IMR-90 (cell line): ENCODE measurements around the gene ATRNL1. TPM values are rescaled to one million over a fixed set of nuclear protein-coding genes. Genes with fewer than 3 reads are reported as not detected.

Experiments used
- ATAC-seq: fragments of 200-7000 bp; cut with Tn5 transposase; 2 replicates; pipeline ENCODE4 v1.9.1; 2020; ENCODE audit warnings: low read depth, mild to moderate bottlenecking, moderate library complexity
- BruUV-seq: library from RNA; stranded (reverse); fragments of 400-500 nt; replicated peaks from 2 replicates; lab custom pipeline; 2021; lab: Mats Ljungman, UMichigan
- CTCF ChIA-PET: fragments of 300-600 bp; formaldehyde crosslinking; extraction: SDS; loops from one replicate; lab custom pipeline; 2021; ENCODE audit warnings: antibody characterized with exemption; lab: Yijun Ruan, JAX
- POLR2A ChIA-PET: fragments of 300-600 bp; sonication (Branson Sonifier 250); formaldehyde crosslinking; loops from one replicate; lab custom pipeline; 2022; ENCODE audit warnings: antibody characterized with exemption; ENCODE audit not compliant: unreplicated experiment; lab: Charles Lee
- DNase-seq: peaks from one replicate; pipeline ENCODE4 v3.0.0; 2013
- H2AFZ ChIP-seq: replicated peaks from 2 replicates; pipeline ENCODE3; 2013; ENCODE audit warnings: low read length, mild to moderate bottlenecking; ENCODE audit not compliant: poor library complexity
- H2AK5ac ChIP-seq: 2 replicates; pipeline ENCODE4 v1.6.1; 2013; ENCODE audit warnings: low read depth, low read length, inconsistent platforms
- H2AK9ac ChIP-seq: replicated peaks from 2 replicates; pipeline ENCODE3; 2013; ENCODE audit warnings: mild to moderate bottlenecking, low read depth, low read length, moderate library complexity; ENCODE audit not compliant: poor library complexity
- H2BK120ac ChIP-seq: 2 replicates; pipeline ENCODE4 v1.6.1; 2013; ENCODE audit warnings: low read depth, low read length, inconsistent platforms
- H2BK15ac ChIP-seq: 3 replicates; pipeline ENCODE4 v1.6.1; 2013; ENCODE audit warnings: low read depth, low read length, inconsistent platforms
- H2BK20ac ChIP-seq: 2 replicates; pipeline ENCODE4 v1.6.1; 2013; ENCODE audit warnings: low read depth, mild to moderate bottlenecking, inconsistent platforms, low read length, moderate library complexity
- H2BK5ac ChIP-seq: 2 replicates; pipeline ENCODE4 v1.6.1; 2013; ENCODE audit warnings: mild to moderate bottlenecking, low read depth, low read length, inconsistent platforms; ENCODE audit not compliant: poor library complexity, severe bottlenecking
- H3K14ac ChIP-seq: replicated peaks from 2 replicates; pipeline ENCODE4 v1.6.1; 2013; ENCODE audit warnings: low read depth, low read length, inconsistent platforms
- H3K18ac ChIP-seq: 2 replicates; pipeline ENCODE4 v1.6.1; 2013; ENCODE audit warnings: low read depth, low read length, control low read depth
- H3K23ac ChIP-seq: 2 replicates; pipeline ENCODE4 v1.6.1; 2013; ENCODE audit warnings: low read depth, low read length, inconsistent platforms
- H3K27ac ChIP-seq: 2 replicates; pipeline ENCODE4 v1.5.1; 2013; ENCODE audit warnings: mild to moderate bottlenecking, control low read depth, low read length; ENCODE audit not compliant: insufficient read depth
- H3K27me3 ChIP-seq: 2 replicates; pipeline ENCODE4 v1.6.1; 2013; ENCODE audit warnings: low read length; ENCODE audit not compliant: control insufficient read depth, insufficient read depth
- H3K36me3 ChIP-seq: 2 replicates; pipeline ENCODE4 v1.6.1; 2013; ENCODE audit warnings: low read length, mixed read lengths; ENCODE audit not compliant: control insufficient read depth, insufficient read depth
- H3K4ac ChIP-seq: 2 replicates; pipeline ENCODE4 v1.6.1; 2013; ENCODE audit warnings: low read depth, low read length, inconsistent platforms
- H3K4me1 ChIP-seq: 2 replicates; pipeline ENCODE4 v1.6.1; 2013; ENCODE audit warnings: low read length, mixed read lengths; ENCODE audit not compliant: control insufficient read depth, insufficient read depth
- H3K4me2 ChIP-seq: 2 replicates; pipeline ENCODE4 v1.6.1; 2013; ENCODE audit warnings: low read depth, mild to moderate bottlenecking, control low read depth, low read length, moderate library complexity
- H3K4me3 ChIP-seq: 2 replicates; pipeline ENCODE4 v1.5.1; 2013; ENCODE audit warnings: low read depth, mild to moderate bottlenecking, control low read depth, low read length, moderate library complexity; ENCODE audit not compliant: insufficient read depth
- H3K56ac ChIP-seq: 2 replicates; pipeline ENCODE4 v1.6.1; 2013; ENCODE audit warnings: low read length, inconsistent platforms; ENCODE audit not compliant: insufficient read depth; ENCODE audit errors: extremely low read depth
- H3K79me1 ChIP-seq, 2 experiments: 2 replicates each; pipeline ENCODE4 v1.6.1; 2013; ENCODE audit warnings: low read length in 2 of 2, inconsistent platforms in 1 of 2, low read depth in 1 of 2
- H3K9ac ChIP-seq: 2 replicates; pipeline ENCODE4 v1.6.1; 2013; ENCODE audit warnings: low read depth, low read length, control low read depth
- H3K9me1 ChIP-seq: 2 replicates; pipeline ENCODE4 v1.6.1; 2013; ENCODE audit warnings: low read length, inconsistent platforms; ENCODE audit not compliant: insufficient read depth
- H3K9me3 ChIP-seq: 2 replicates; pipeline ENCODE4 v1.6.1; 2013; ENCODE audit warnings: low read length; ENCODE audit not compliant: control insufficient read depth, insufficient read depth
- H4K20me1 ChIP-seq: 2 replicates; pipeline ENCODE4 v1.6.1; 2013; ENCODE audit warnings: low read length, inconsistent platforms; ENCODE audit not compliant: insufficient read depth
- H4K5ac ChIP-seq: 2 replicates; pipeline ENCODE4 v1.6.1; 2013; ENCODE audit warnings: mild to moderate bottlenecking, low read depth, low read length, control low read depth
- H4K8ac ChIP-seq, 2 experiments: 2 replicates each; pipeline ENCODE4 v1.6.1; 2013; ENCODE audit warnings: low read depth in 2 of 2, low read length in 2 of 2, control low read depth in 1 of 2, inconsistent platforms in 1 of 2
- H4K91ac ChIP-seq: 2 replicates; pipeline ENCODE4 v1.6.1; 2013; ENCODE audit warnings: low read depth, low read length, inconsistent platforms; ENCODE audit not compliant: insufficient read depth
- BHLHE40 ChIP-seq: fragments of 150-350 bp; IDR thresholded peaks from 2 replicates; pipeline ENCODE4 v1.6.1; 2016; ENCODE audit warnings: mild to moderate bottlenecking, low read depth, low read length
- CEBPB ChIP-seq: IDR thresholded peaks from 2 replicates; pipeline ENCODE4 v1.6.1; 2012; ENCODE audit warnings: low read depth, low read length, improper control_type of control experiment
- CHD1 ChIP-seq: IDR thresholded peaks from 2 replicates; pipeline ENCODE4 v1.6.1; 2012; ENCODE audit warnings: low read depth, low read length, improper control_type of control experiment
- FOS ChIP-seq: fragments of 150-350 bp; IDR thresholded peaks from 2 replicates; pipeline ENCODE4 v1.6.1; 2016; ENCODE audit warnings: low read depth, low read length
- MAFK ChIP-seq: IDR thresholded peaks from 2 replicates; pipeline ENCODE4 v1.6.1; 2012; ENCODE audit warnings: low read depth, low read length, improper control_type of control experiment
- MAZ ChIP-seq: IDR thresholded peaks from 2 replicates; pipeline ENCODE4 v1.6.1; 2012; ENCODE audit warnings: low read depth, mild to moderate bottlenecking, low read length, improper control_type of control experiment, moderate library complexity, borderline replicate concordance
- MXI1 ChIP-seq: IDR thresholded peaks from 2 replicates; pipeline ENCODE4 v1.6.1; 2012; ENCODE audit warnings: low read depth, mild to moderate bottlenecking, low read length, moderate library complexity, borderline replicate concordance
- NFE2L2 ChIP-seq: fragments of 150-350 bp; IDR thresholded peaks from 2 replicates; pipeline ENCODE4 v1.6.1; 2016; ENCODE audit warnings: low read depth, mild to moderate bottlenecking, low read length
- POLR2A ChIP-seq: IDR thresholded peaks from 2 replicates; pipeline ENCODE4 v1.6.1; 2012; ENCODE audit warnings: mild to moderate bottlenecking, low read depth, low read length
- RAD21 ChIP-seq: IDR thresholded peaks from 2 replicates; pipeline ENCODE4 v1.6.1; 2012; ENCODE audit warnings: low read length, improper control_type of control experiment
- RCOR1 ChIP-seq: IDR thresholded peaks from 2 replicates; pipeline ENCODE4 v1.6.1; 2012; ENCODE audit warnings: mild to moderate bottlenecking, low read length, improper control_type of control experiment; ENCODE audit not compliant: insufficient replicate concordance
- RFX5 ChIP-seq: IDR thresholded peaks from 2 replicates; pipeline ENCODE4 v1.8.0; 2012; ENCODE audit warnings: low read depth, mild to moderate bottlenecking, low read length, moderate library complexity
- SMC3 ChIP-seq: fragments of 150-350 bp; IDR thresholded peaks from 2 replicates; pipeline ENCODE4 v1.6.1; 2016; ENCODE audit warnings: low read depth, mild to moderate bottlenecking, antibody characterized with exemption, low read length, moderate library complexity
- WGBS, 2 experiments: methylation state at CpG; one replicate each; pipeline versions ENCODE4 v1.1.5 to v1.1.7; 2013; ENCODE audit warnings: missing lambda C conversion rate in 2 of 2; ENCODE audit not compliant: insufficient read length in 1 of 2; ENCODE audit errors: extremely low coverage in 2 of 2; 5-methylcytosine and 5-hydroxymethylcytosine counted together
- dilution Hi-C: fragments of 300-500 bp; cut with HindIII; formaldehyde crosslinking; loops from one replicate; pipeline ENCODE4 v1.14.3; 2018; ENCODE audit warnings: low sequenced_read_pairs; ENCODE audit not compliant: unreplicated experiment
- in situ Hi-C: fragments of 300-500 bp; cut with MboI; formaldehyde crosslinking; loops from 3 replicates; pipeline ENCODE4 v1.14.3; 2019; ENCODE audit warnings: low sequenced_read_pairs, inconsistent platforms, mixed read lengths
- intact Hi-C: fragments of 100-400 bp; cut with micrococcal nuclease; formaldehyde crosslinking; loops from 2 replicates; pipeline ENCODE4 v1.10.0; 2022
- polyA plus RNA-seq, 3 experiments: library from polyadenylated mRNA; depleted of rRNA; stranded (reverse); fragments of >200 nt; gene quantifications; 2 replicates each; pipeline ENCODE4 v1.2.3, GENCODE V29; 2012; ENCODE audit warnings: low replicate concordance in 1 of 3
- total RNA-seq: library from RNA; depleted of rRNA; stranded (reverse); fragments of >200 nt; gene quantifications from 2 replicates; pipeline ENCODE4 v1.2.3, GENCODE V29; 2012
- TF ChIP-seq, protein P1 (sequence below): conservative IDR thresholded peaks from 2 replicates; pipeline ENCODE4 v1.5.1; 2012; ENCODE audit warnings: mild to moderate bottlenecking, low read depth, low read length, improper control_type of control experiment
- TF ChIP-seq, protein P2 (sequence below): fragments of 150-350 bp; IDR thresholded peaks from 2 replicates; pipeline ENCODE4 v1.6.1; 2016; ENCODE audit warnings: low read depth, mild to moderate bottlenecking, low read length, moderate library complexity, borderline replicate concordance
- TF ChIP-seq, protein P3 (sequence below): fragments of 150-350 bp; IDR thresholded peaks from 2 replicates; pipeline ENCODE4 v1.6.1; 2017; ENCODE audit warnings: mild to moderate bottlenecking, antibody characterized with exemption, low read length, low read depth

ATRNL1 gene
- total and polyA plus RNA-seq, 2 of the 4 experiments (the other 2 are of a cell fraction) = 0.18 to 0.19 TPM

DNA sequence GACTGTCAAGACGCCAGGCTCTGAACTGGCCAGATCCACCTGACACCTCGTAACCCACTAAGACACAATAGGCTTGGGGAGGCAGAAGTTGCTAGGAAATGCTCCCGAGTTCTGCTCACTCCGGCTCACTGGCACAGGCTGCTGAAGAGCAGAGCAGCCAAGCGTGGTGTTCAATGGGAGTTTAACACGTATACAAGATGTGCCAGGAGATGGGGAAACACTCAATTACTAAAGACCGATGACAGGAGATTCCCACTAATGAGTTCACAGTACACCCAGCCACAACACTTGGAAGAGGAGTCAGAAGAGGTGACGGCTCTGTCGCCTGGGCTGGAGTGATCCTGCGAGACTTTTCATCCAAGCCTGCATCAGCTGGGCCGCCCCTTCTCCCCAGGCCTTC lies 876.4 kb downstream of the ATRNL1 start:
- ChIA-PET POLR2A (no interaction called here), CTCF (no interaction called here)
- Histone ChIP-seq H3K4me1 (no peaks in the 10 kb centered on the region), H3K18ac (no peak overlapping the region), H2BK20ac (no peak overlapping the region), H2AK9ac (no peak overlapping the region), H4K20me1 (no peaks in the 10 kb centered on the region), H3K79me1 (no peaks in the 10 kb centered on the region), H2BK120ac (no peak overlapping the region), H2AK5ac (no peak overlapping the region), H4K8ac (no peak overlapping the region), H3K27ac (no peak overlapping the region), H3K4ac (no peak overlapping the region), H2AFZ (peak overlapping the region; percentile 33), H3K4me3 (no peak overlapping the region), H3K27me3 (peaks cover 4% of the 10 kb centered on the region; the same call in 1 of the 2 replicates), H4K5ac (no peak overlapping the region), H2BK15ac (no peak overlapping the region), H3K36me3 (no peaks in the 10 kb centered on the region), H4K91ac (no peak overlapping the region), H3K23ac (no peak overlapping the region), H3K9me3 (no peaks in the 10 kb centered on the region), H3K9ac (no peak overlapping the region), H3K4me2 (no peak overlapping the region), H2BK5ac (no peak overlapping the region), H3K9me1 (no peaks in the 10 kb centered on the region), H3K14ac (no peak overlapping the region), H3K56ac (no peak overlapping the region)
- TF ChIP-seq POLR2A = no peak
- no peak for TF ChIP-seq BHLHE40
- TF ChIP-seq, protein P1, sequence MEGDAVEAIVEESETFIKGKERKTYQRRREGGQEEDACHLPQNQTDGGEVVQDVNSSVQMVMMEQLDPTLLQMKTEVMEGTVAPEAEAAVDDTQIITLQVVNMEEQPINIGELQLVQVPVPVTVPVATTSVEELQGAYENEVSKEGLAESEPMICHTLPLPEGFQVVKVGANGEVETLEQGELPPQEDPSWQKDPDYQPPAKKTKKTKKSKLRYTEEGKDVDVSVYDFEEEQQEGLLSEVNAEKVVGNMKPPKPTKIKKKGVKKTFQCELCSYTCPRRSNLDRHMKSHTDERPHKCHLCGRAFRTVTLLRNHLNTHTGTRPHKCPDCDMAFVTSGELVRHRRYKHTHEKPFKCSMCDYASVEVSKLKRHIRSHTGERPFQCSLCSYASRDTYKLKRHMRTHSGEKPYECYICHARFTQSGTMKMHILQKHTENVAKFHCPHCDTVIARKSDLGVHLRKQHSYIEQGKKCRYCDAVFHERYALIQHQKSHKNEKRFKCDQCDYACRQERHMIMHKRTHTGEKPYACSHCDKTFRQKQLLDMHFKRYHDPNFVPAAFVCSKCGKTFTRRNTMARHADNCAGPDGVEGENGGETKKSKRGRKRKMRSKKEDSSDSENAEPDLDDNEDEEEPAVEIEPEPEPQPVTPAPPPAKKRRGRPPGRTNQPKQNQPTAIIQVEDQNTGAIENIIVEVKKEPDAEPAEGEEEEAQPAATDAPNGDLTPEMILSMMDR = no peak
- TF ChIP-seq FOS = no peak
- TF ChIP-seq MAFK = no peak
- no peak for TF ChIP-seq MXI1
- TF ChIP-seq SMC3 = no peak
- TF ChIP-seq CHD1 = no peak
- no peak for TF ChIP-seq CEBPB
- no peak for TF ChIP-seq RAD21
- TF ChIP-seq RCOR1 = no peak
- TF ChIP-seq, protein P2, sequence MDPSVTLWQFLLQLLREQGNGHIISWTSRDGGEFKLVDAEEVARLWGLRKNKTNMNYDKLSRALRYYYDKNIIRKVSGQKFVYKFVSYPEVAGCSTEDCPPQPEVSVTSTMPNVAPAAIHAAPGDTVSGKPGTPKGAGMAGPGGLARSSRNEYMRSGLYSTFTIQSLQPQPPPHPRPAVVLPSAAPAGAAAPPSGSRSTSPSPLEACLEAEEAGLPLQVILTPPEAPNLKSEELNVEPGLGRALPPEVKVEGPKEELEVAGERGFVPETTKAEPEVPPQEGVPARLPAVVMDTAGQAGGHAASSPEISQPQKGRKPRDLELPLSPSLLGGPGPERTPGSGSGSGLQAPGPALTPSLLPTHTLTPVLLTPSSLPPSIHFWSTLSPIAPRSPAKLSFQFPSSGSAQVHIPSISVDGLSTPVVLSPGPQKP = no peak
- no peak for TF ChIP-seq MAZ
- TF ChIP-seq NFE2L2 = no peak
- TF ChIP-seq, protein P3, sequence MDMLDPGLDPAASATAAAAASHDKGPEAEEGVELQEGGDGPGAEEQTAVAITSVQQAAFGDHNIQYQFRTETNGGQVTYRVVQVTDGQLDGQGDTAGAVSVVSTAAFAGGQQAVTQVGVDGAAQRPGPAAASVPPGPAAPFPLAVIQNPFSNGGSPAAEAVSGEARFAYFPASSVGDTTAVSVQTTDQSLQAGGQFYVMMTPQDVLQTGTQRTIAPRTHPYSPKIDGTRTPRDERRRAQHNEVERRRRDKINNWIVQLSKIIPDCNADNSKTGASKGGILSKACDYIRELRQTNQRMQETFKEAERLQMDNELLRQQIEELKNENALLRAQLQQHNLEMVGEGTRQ = no peak
- no peak for TF ChIP-seq RFX5
- no peak for ATAC-seq
- dilution Hi-C loops (no loop called here), intact Hi-C loops (no loop called here), in situ Hi-C loops (no loop called here)
- no TSS peak for BruUV-seq
- WGBS, 2 experiments = 67% methylated on average over 1 of the region's 11 CpGs; no CpG with 5 or more reads in 1 of the 2 experiments
- no peak for DNase-seq
